Keratinocyte (primary cell): ENCODE results near the gene OTOA. TPM values are rescaled to one million over a fixed set of nuclear protein-coding genes. Genes with fewer than 3 reads are reported as not detected.

Experiments
- DNase-seq: peaks from one replicate; pipeline ENCODE4 v3.0.0-alpha.2; 2011; ENCODE audit warnings: low read depth, missing footprints, low spot score
- FAIRE-seq: peaks from 2 replicates; lab custom pipeline; 2011; peaks lifted over from hg19 to GRCh38; lab: Jason Lieb, UNC
- H2AFZ ChIP-seq: 2 replicates; pipeline ENCODE4 v1.6.0; 2012; ENCODE audit warnings: low read length, control low read depth, inconsistent platforms; ENCODE audit not compliant: control insufficient read depth
- H3K27ac ChIP-seq: 2 replicates; pipeline ENCODE4 v1.5.1; 2011; ENCODE audit warnings: low read length; ENCODE audit not compliant: control insufficient read depth, insufficient read depth
- H3K27me3 ChIP-seq: 3 replicates; pipeline ENCODE4 v1.6.0; 2011; ENCODE audit warnings: low read length; ENCODE audit not compliant: control insufficient read depth, insufficient read depth; ENCODE audit errors: extremely low read depth
- H3K36me3 ChIP-seq, 2 experiments: 2 replicates in 1 of 2; 3 replicates in 1 of 2; pipeline ENCODE4 v1.5.1; 2011; ENCODE audit warnings: low read length in 2 of 2, mild to moderate bottlenecking in 1 of 2; ENCODE audit not compliant: control insufficient read depth in 2 of 2, insufficient read depth in 2 of 2; ENCODE audit errors: extremely low read depth in 1 of 2
- H3K4me1 ChIP-seq: 3 replicates; pipeline ENCODE4 v1.5.1; 2011; ENCODE audit warnings: low read length; ENCODE audit not compliant: control insufficient read depth, insufficient read depth; ENCODE audit errors: extremely low read depth
- H3K4me2 ChIP-seq: 3 replicates; pipeline ENCODE4 v1.6.0; 2011; ENCODE audit warnings: low read depth, low read length; ENCODE audit not compliant: control insufficient read depth, insufficient read depth; ENCODE audit errors: extremely low read depth
- H3K4me3 ChIP-seq, 3 experiments: fragments of 200-600 bp in 1 of 3; sonication (generic) in 1 of 3; 2 replicates in 2 of 3; 3 replicates in 1 of 3; pipeline ENCODE4 v1.5.1; 2011 to 2016; ENCODE audit warnings: low read length in 3 of 3, mild to moderate bottlenecking in 3 of 3, control low read depth in 2 of 3, inconsistent platforms in 1 of 3, low read depth in 1 of 3, mixed read lengths in 1 of 3, mixed run types in 1 of 3, moderate library complexity in 1 of 3; ENCODE audit not compliant: control insufficient read depth in 2 of 3, insufficient read depth in 2 of 3; ENCODE audit errors: extremely low read depth in 1 of 3
- H3K79me2 ChIP-seq: 2 replicates; pipeline ENCODE4 v1.6.0; 2012; ENCODE audit warnings: low read length; ENCODE audit not compliant: control insufficient read depth, insufficient read depth
- H3K9ac ChIP-seq: 3 replicates; pipeline ENCODE4 v1.6.0; 2011; ENCODE audit warnings: low read length; ENCODE audit not compliant: control insufficient read depth, insufficient read depth; ENCODE audit errors: extremely low read depth
- H3K9me1 ChIP-seq: 3 replicates; pipeline ENCODE4 v1.6.0; 2011; ENCODE audit warnings: low read length; ENCODE audit not compliant: control insufficient read depth, insufficient read depth; ENCODE audit errors: extremely low read depth
- H3K9me3 ChIP-seq: 2 replicates; pipeline ENCODE4 v1.5.1; 2012; ENCODE audit warnings: low read depth, low read length; ENCODE audit not compliant: control insufficient read depth
- H4K20me1 ChIP-seq: 3 replicates; pipeline ENCODE4 v1.6.0; 2011; ENCODE audit warnings: low read length; ENCODE audit not compliant: control insufficient read depth, insufficient read depth; ENCODE audit errors: extremely low read depth
- EZH2 ChIP-seq: IDR thresholded peaks from one replicate; pipeline ENCODE4 v1.6.1; 2012; ENCODE audit warnings: inconsistent platforms, mild to moderate bottlenecking, low read length, moderate library complexity
- dilution Hi-C: fragments of 300-500 bp; cut with MboI; formaldehyde crosslinking; loops from one replicate; pipeline ENCODE4 v1.7.0; 2020; ENCODE audit warnings: low sequenced_read_pairs; ENCODE audit not compliant: extremely low pct_ligation_motif_present
- polyA plus RNA-seq, 5 experiments: library from polyadenylated mRNA; depleted of rRNA in 3 of 5; stranded (reverse) in 3 of 5; stranded (forward) in 1 of 5; unstranded in 1 of 5; fragments of >200 nt; gene quantifications; 1 replicate in 1 of 5; 2 replicates in 3 of 5; 3 replicates in 1 of 5; pipeline versions ENCODE4 v1.2.1 to v1.2.3, GENCODE V29; 2011 to 2012; ENCODE audit warnings: missing spikeins in 2 of 5, low read depth in 1 of 5, low replicate concordance in 1 of 5
- TF ChIP-seq, protein P1 (sequence below), 3 experiments: IDR thresholded peaks in 1 of 3; conservative IDR thresholded peaks in 1 of 3; optimal IDR thresholded peaks in 1 of 3; 2 replicates in 2 of 3; 3 replicates in 1 of 3; pipeline versions ENCODE3 to v1.5.1; 2011; ENCODE audit warnings: low read length in 3 of 3, mild to moderate bottlenecking in 3 of 3, moderate library complexity in 2 of 3, control low read depth in 1 of 3, inconsistent platforms in 1 of 3; ENCODE audit not compliant: insufficient read depth in 2 of 3; ENCODE audit errors: extremely low read depth in 1 of 3

The OTOA gene
- polyA plus RNA-seq, 1 donor (not counting 4 experiments of a cell fraction or from before 2014, with no cell fraction given), result not detected

DNA sequence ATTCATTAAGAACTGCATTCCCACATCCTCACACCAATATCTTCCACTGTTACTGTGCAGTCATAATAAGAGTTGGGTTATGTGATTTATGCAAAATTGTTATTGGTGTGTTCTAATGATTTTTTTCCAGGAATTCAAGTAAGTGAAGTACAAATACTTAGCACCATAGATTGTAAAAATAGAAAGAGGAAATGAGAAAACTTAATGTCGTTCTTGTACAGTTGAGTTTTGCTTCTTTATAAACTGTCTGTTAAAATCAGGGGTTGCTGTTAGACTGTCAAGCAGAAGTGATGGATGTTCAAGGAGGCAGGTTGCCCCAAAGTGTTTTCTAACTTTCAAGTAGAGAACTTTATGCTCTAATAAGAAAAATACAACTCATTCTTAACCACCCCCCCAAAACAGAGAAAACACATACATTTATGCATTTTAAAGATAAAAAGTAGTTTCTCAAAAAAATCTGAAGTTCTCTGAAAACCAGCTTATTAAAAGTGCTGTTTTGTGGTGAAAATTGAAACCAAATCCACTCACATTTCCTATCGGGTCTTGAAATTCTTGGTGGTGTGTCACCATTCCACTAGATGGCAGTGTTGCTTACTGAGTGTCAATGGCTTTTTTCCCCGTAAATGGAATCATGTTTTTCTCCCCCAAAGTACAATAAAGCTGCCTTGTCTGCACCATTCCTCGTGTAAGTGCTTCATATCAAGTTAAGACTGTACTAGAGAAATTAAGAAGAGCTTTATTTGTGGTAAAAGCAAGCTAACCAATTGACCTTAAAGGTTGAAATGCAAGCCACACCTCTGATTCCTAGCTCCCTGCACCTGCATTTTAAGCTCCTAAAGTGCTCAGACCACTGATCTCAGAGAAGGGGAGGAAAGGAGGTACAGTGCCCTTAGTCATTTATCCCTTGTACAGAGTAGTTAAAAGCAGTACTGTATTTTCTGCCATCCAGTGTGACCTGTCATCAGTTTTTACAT, 6.7 kb upstream of the OTOA start:
- no peak for TF ChIP-seq EZH2
- TF ChIP-seq, protein P1, sequence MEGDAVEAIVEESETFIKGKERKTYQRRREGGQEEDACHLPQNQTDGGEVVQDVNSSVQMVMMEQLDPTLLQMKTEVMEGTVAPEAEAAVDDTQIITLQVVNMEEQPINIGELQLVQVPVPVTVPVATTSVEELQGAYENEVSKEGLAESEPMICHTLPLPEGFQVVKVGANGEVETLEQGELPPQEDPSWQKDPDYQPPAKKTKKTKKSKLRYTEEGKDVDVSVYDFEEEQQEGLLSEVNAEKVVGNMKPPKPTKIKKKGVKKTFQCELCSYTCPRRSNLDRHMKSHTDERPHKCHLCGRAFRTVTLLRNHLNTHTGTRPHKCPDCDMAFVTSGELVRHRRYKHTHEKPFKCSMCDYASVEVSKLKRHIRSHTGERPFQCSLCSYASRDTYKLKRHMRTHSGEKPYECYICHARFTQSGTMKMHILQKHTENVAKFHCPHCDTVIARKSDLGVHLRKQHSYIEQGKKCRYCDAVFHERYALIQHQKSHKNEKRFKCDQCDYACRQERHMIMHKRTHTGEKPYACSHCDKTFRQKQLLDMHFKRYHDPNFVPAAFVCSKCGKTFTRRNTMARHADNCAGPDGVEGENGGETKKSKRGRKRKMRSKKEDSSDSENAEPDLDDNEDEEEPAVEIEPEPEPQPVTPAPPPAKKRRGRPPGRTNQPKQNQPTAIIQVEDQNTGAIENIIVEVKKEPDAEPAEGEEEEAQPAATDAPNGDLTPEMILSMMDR (optimal IDR thresholded peaks at IDR 0.05 in 1 of 3, IDR thresholded peaks at IDR 0.05 in 1 of 3, conservative IDR thresholded peaks at IDR 0.05 in 1 of 3; ENCODE audit: extremely low read depth in 1 of 3, insufficient read depth in 2 of 3, low read length in 3 of 3), result peak; percentile 71 to 76 (median 74)
- H2AFZ ChIP-seq, result no peak overlapping the region
- DNase-seq (peak; percentile 15), FAIRE-seq (peak; percentile 61)
- H3K4me3 ChIP-seq, result no peak overlapping the region
- no peaks in the 10 kb centered on the region for H3K9me1 ChIP-seq
- H3K79me2 ChIP-seq, result peaks cover 3% of the 10 kb centered on the region
- dilution Hi-C loops, result no loop called here
- peaks cover 2 to 4% of the 10 kb centered on the region in 2 experiments for H3K36me3 ChIP-seq
- H3K4me1 ChIP-seq, result peaks cover 19% of the 10 kb centered on the region
- H3K9me3 ChIP-seq, result no peaks in the 10 kb centered on the region
- no peak overlapping the region for H3K4me2 ChIP-seq
- no peak overlapping the region for H3K9ac ChIP-seq
- no peaks in the 10 kb centered on the region for H4K20me1 ChIP-seq
- H3K27me3 ChIP-seq, result no peaks in the 10 kb centered on the region
- H3K27ac ChIP-seq, result no peak overlapping the region

DNA sequence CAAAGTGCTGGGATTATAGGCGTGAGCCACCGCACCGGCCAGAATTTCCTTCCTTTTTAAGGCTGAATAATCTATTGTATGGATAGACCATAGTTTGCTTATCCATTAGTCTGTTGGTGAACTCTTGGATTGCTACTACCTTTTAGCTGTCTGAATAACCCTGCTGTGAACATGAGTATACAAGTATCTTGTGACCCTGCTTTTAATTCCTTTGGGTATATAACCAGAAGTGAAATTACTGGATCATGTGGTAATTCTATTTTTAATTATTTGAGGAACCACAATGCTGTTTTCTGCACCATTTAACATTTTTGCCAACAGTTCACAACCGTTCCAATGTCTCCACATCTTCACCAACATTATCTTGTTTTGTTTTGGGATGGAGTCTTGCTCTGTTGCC, 4.6 kb upstream of the OTOA start:
- H3K9me3 ChIP-seq, result no peaks in the 10 kb centered on the region
- peaks cover 13% of the 10 kb centered on the region for H3K4me1 ChIP-seq
- DNase-seq, result no peak
- H3K4me2 ChIP-seq, result no peak overlapping the region
- dilution Hi-C loops, result no loop called here
- H3K36me3 ChIP-seq, result peaks cover 2 to 4% of the 10 kb centered on the region in 2 experiments
- no peak overlapping the region for H3K9ac ChIP-seq
- no peaks in the 10 kb centered on the region for H4K20me1 ChIP-seq
- H3K27me3 ChIP-seq, result no peaks in the 10 kb centered on the region
- H3K27ac ChIP-seq, result no peak overlapping the region
- H3K4me3 ChIP-seq, result no peak overlapping the region
- TF ChIP-seq, protein P1 (optimal IDR thresholded peaks at IDR 0.05 in 1 of 3, IDR thresholded peaks at IDR 0.05 in 1 of 3, conservative IDR thresholded peaks at IDR 0.05 in 1 of 3; ENCODE audit: extremely low read depth in 1 of 3, insufficient read depth in 2 of 3, low read length in 3 of 3), result no peak
- TF ChIP-seq EZH2, result no peak
- H3K9me1 ChIP-seq, result no peaks in the 10 kb centered on the region
- FAIRE-seq, result no peak
- no peak overlapping the region for H2AFZ ChIP-seq
- no peaks in the 10 kb centered on the region for H3K79me2 ChIP-seq
